OCI-LY7 (cell line): ENCODE measurements around the gene CCT6A. TPM values are rescaled to one million over a fixed set of nuclear protein-coding genes. Genes with fewer than 3 reads are reported as not detected.
A peak's percentile ranks its signal among the peaks of the same experiment; 100 is the strongest.
"Not testable (repeated sequence)": the region's sequence is repeated elsewhere in the genome, so short reads cannot be mapped to it uniquely, and the experiment has no call there.

Experiments used
- BruUV-seq: library from RNA; stranded (reverse); fragments of 400-500 nt; replicated peaks from 2 replicates; lab custom pipeline; 2021; lab: Mats Ljungman, UMichigan
- CTCF ChIA-PET: fragments of 300-600 bp; sonication (Branson Sonifier 250); formaldehyde crosslinking; loops from one replicate; lab custom pipeline; 2022; ENCODE audit warnings: antibody characterized with exemption; ENCODE audit not compliant: unreplicated experiment; lab: Charles Lee
- POLR2A ChIA-PET: fragments of 300-600 bp; sonication (Branson Sonifier 250); formaldehyde crosslinking; loops from one replicate; lab custom pipeline; 2022; ENCODE audit warnings: antibody characterized with exemption; lab: Charles Lee
- DNase-seq: peaks from one replicate; pipeline ENCODE4 v3.0.0-alpha.2; 2015; ENCODE audit warnings: low spot score
- H2AFZ ChIP-seq: fragments of 200-600 bp; sonication (generic), shearing (Covaris generic); 2 replicates; pipeline ENCODE4 v1.6.1; 2014; ENCODE audit warnings: mild to moderate bottlenecking, antibody characterized with exemption, low read length, moderate library complexity
- H3K27ac ChIP-seq: fragments of 200-600 bp; sonication (generic); 2 replicates; pipeline ENCODE4 v1.5.1; 2014; ENCODE audit warnings: mixed run types, low read depth, mild to moderate bottlenecking, moderate library complexity, low read length, inconsistent platforms; ENCODE audit not compliant: poor library complexity, severe bottlenecking
- H3K36me3 ChIP-seq: fragments of 200-600 bp; sonication (generic); 2 replicates; pipeline ENCODE4 v1.6.1; 2014; ENCODE audit warnings: mild to moderate bottlenecking, antibody characterized with exemption, low read length, moderate library complexity, mixed read lengths; ENCODE audit not compliant: insufficient read depth
- H3K4me1 ChIP-seq: fragments of 200-600 bp; sonication (generic); 2 replicates; pipeline ENCODE4 v1.5.1; 2014; ENCODE audit warnings: mild to moderate bottlenecking, low read length; ENCODE audit not compliant: insufficient read depth, poor library complexity, severe bottlenecking
- H3K4me2 ChIP-seq: fragments of 200-600 bp; sonication (generic); 2 replicates; pipeline ENCODE4 v1.6.1; 2014; ENCODE audit warnings: mild to moderate bottlenecking, low read length
- H3K4me3 ChIP-seq: fragments of 200-600 bp; sonication (generic); 2 replicates; pipeline ENCODE4 v1.5.1; 2014; ENCODE audit warnings: mild to moderate bottlenecking, low read depth, low read length; ENCODE audit not compliant: poor library complexity, severe bottlenecking
- H3K79me2 ChIP-seq: fragments of 200-600 bp; sonication (generic); 2 replicates; pipeline ENCODE4 v1.6.1; 2016; ENCODE audit warnings: low read depth, mild to moderate bottlenecking, low read length, moderate library complexity, mixed read lengths; ENCODE audit not compliant: insufficient read depth
- H3K9me2 ChIP-seq: fragments of 200-600 bp; sonication (generic); 2 replicates; pipeline ENCODE4 v1.6.1; 2016; ENCODE audit warnings: mild to moderate bottlenecking, low read length, mixed read lengths; ENCODE audit not compliant: insufficient read depth
- H3K9me3 ChIP-seq: fragments of 200-600 bp; sonication (generic); 2 replicates; pipeline ENCODE4 v1.6.1; 2014; ENCODE audit warnings: mild to moderate bottlenecking, mixed run types, low read length, mixed read lengths
- H4K20me1 ChIP-seq: fragments of 200-600 bp; sonication (generic); 2 replicates; pipeline ENCODE4 v1.6.1; 2014; ENCODE audit warnings: mild to moderate bottlenecking, antibody characterized with exemption, low read length, moderate library complexity, mixed read lengths; ENCODE audit not compliant: insufficient read depth
- CTCF ChIP-seq: fragments of 200-600 bp; sonication (generic); conservative IDR thresholded peaks from 2 replicates; pipeline ENCODE4 v1.5.1; 2014; ENCODE audit warnings: mild to moderate bottlenecking, antibody characterized with exemption, low read length, moderate library complexity, mixed read lengths
- EZH2phosphoT487 ChIP-seq: fragments of 200-600 bp; sonication (generic); IDR thresholded peaks from 2 replicates; pipeline ENCODE4 v1.6.1; 2018; ENCODE audit warnings: low read depth, borderline replicate concordance, mild to moderate bottlenecking, mixed run types, antibody characterized with exemption, low read length, moderate library complexity, mixed read lengths
- intact Hi-C: fragments of 100-400 bp; cut with micrococcal nuclease; formaldehyde crosslinking; loops from one replicate; pipeline ENCODE4 v1.10.0; 2022; ENCODE audit not compliant: unreplicated experiment
- total RNA-seq, 2 experiments: library from RNA; depleted of rRNA in 1 of 2; stranded (reverse); fragments of >200 nt in 1 of 2; shearing (Covaris generic) in 1 of 2; gene quantifications; 2 replicates each; pipeline ENCODE4 v1.2.3, GENCODE V29; 2014 to 2022

CCT6A gene
- total RNA-seq, 2 experiments from 2014 or later: 151 to 219 TPM

- Histone ChIP-seq H3K27ac (no peak overlapping the region), H2AFZ (no peak overlapping the region), H4K20me1 (no peaks in the 10 kb centered on the region), H3K4me1 (no peaks in the 10 kb centered on the region), H3K4me2 (no peak overlapping the region), H3K9me3 (no peaks in the 10 kb centered on the region), H3K79me2 (no peaks in the 10 kb centered on the region), H3K9me2 (no peaks in the 10 kb centered on the region), H3K4me3 (no peak overlapping the region), H3K36me3 (peaks cover 26% of the 10 kb centered on the region)
- intact Hi-C loops: no loop called here
- ChIA-PET POLR2A (interaction anchor here (0.6 to 1.0 kb wide), 3 partner anchors 13 to 127 kb away, joined by 3 to 10 read pairs (median 3); partner anchors contain the start of gene SUMF2), CTCF (interaction anchor here (0.6 kb wide), 1 partner anchor 12 kb away, joined by 3 read pairs; no protein-coding TSS in a partner anchor)
- no TSS peak for BruUV-seq
- DNase-seq: no peak
- TF ChIP-seq CTCF: no peak
- TF ChIP-seq EZH2phosphoT487: no peak
These were observed 26.1 kb downstream of the CCT6A start for GRCh38 chr7:56077681-56078080.

GRCh38 chr7:56078196-56078595 is 26.6 kb downstream of the CCT6A start:
- DNase-seq: no peak
- H3K4me1 ChIP-seq: no peaks in the 10 kb centered on the region
- H2AFZ ChIP-seq: no peak overlapping the region
- no TSS peak for BruUV-seq
- no peak overlapping the region for H3K27ac ChIP-seq
- intact Hi-C loops: no loop called here
- H3K9me3 ChIP-seq: no peaks in the 10 kb centered on the region
- no peaks in the 10 kb centered on the region for H3K79me2 ChIP-seq
- H4K20me1 ChIP-seq: no peaks in the 10 kb centered on the region
- H3K9me2 ChIP-seq: no peaks in the 10 kb centered on the region
- ChIA-PET CTCF (interaction anchor here (0.6 kb wide), 1 partner anchor 13 kb away, joined by 3 read pairs; no protein-coding TSS in a partner anchor), POLR2A (interaction anchor here (0.6 to 1.0 kb wide), 2 partner anchors 14 to 127 kb away, joined by 3 to 10 read pairs; partner anchors contain the start of gene SUMF2)
- TF ChIP-seq EZH2phosphoT487: no peak
- no peak for TF ChIP-seq CTCF
- H3K4me3 ChIP-seq: no peak overlapping the region
- H3K36me3 ChIP-seq: peaks cover 23% of the 10 kb centered on the region
- H3K4me2 ChIP-seq: no peak overlapping the region

- H3K4me2 ChIP-seq: no peak overlapping the region
- H4K20me1 ChIP-seq: no peaks in the 10 kb centered on the region
- H3K27ac ChIP-seq: no peak overlapping the region
- no peaks in the 10 kb centered on the region for H3K79me2 ChIP-seq
- intact Hi-C loops: no loop called here
- no peak overlapping the region for H3K4me3 ChIP-seq
- no peaks in the 10 kb centered on the region for H3K4me1 ChIP-seq
- ChIA-PET CTCF (no interaction called here), POLR2A (no interaction called here)
- peaks cover 23% of the 10 kb centered on the region for H3K36me3 ChIP-seq
- BruUV-seq: TSS peak; percentile 79
- TF ChIP-seq EZH2phosphoT487 (no peak), CTCF (no peak)
- no peaks in the 10 kb centered on the region for H3K9me3 ChIP-seq
- H2AFZ ChIP-seq: no peak overlapping the region
- no peaks in the 10 kb centered on the region for H3K9me2 ChIP-seq
- DNase-seq: no peak
These were observed 28.1 kb downstream of the CCT6A start for GRCh38 chr7:56079450-56080185.

- H4K20me1 ChIP-seq, DNase-seq, H3K9me2 ChIP-seq, H3K27ac ChIP-seq, POLR2A ChIA-PET, CTCF ChIA-PET, H3K4me1 ChIP-seq, H3K4me2 ChIP-seq, H3K79me2 ChIP-seq, H3K4me3 ChIP-seq, BruUV-seq, H3K9me3 ChIP-seq, H2AFZ ChIP-seq, intact Hi-C loops: not testable (repeated sequence)
- peaks cover 23% of the 10 kb centered on the region for H3K36me3 ChIP-seq
These were observed 29.3 kb downstream of the CCT6A start for GRCh38 chr7:56080726-56081435.
